ENCODE measurements around the gene SH3RF3.

The SH3RF3 gene

GRCh38 chr2:109368798-109369197, 239.8 kb downstream of the SH3RF3 start:
- no peak overlapping the region for H3K4me3 ChIP-seq (ENCODE audit: low read length)
- DNase-seq (ENCODE audit: low read depth): no peak
- TF ChIP-seq CTCF (IDR thresholded peaks at IDR 0.05; ENCODE audit: insufficient read depth, low read depth, low read length, missing control alignments): no peak

GRCh38 chr2:109369671-109370191, 240.7 kb downstream of the SH3RF3 start:
- no peak for TF ChIP-seq CTCF (IDR thresholded peaks at IDR 0.05; ENCODE audit: insufficient read depth, low read depth, low read length, missing control alignments)
- no peak overlapping the region for H3K4me3 ChIP-seq (ENCODE audit: low read length)
- DNase-seq (ENCODE audit: low read depth): no peak

- no peak overlapping the region for H3K4me3 ChIP-seq (ENCODE audit: low read length)
- no peak for TF ChIP-seq CTCF (IDR thresholded peaks at IDR 0.05; ENCODE audit: insufficient read depth, low read depth, low read length, missing control alignments)
- DNase-seq (ENCODE audit: low read depth): no peak
These were observed 241.5 kb downstream of the SH3RF3 start for GRCh38 chr2:109370399-109371035.

- no peak overlapping the region for H3K4me3 ChIP-seq (ENCODE audit: low read length)
- no peak for TF ChIP-seq CTCF (IDR thresholded peaks at IDR 0.05; ENCODE audit: insufficient read depth, low read depth, low read length, missing control alignments)
- DNase-seq (ENCODE audit: low read depth): no peak
These were observed 242.6 kb downstream of the SH3RF3 start for GRCh38 chr2:109371481-109372170.

GRCh38 chr2:109372171-109372568, 243.2 kb downstream of the SH3RF3 start:
- no peak for TF ChIP-seq CTCF (IDR thresholded peaks at IDR 0.05; ENCODE audit: insufficient read depth, low read depth, low read length, missing control alignments)
- no peak for DNase-seq (ENCODE audit: low read depth)
- H3K4me3 ChIP-seq (ENCODE audit: low read length): no peak overlapping the region

GRCh38 chr2:109372614-109373013, 243.6 kb downstream of the SH3RF3 start:
- TF ChIP-seq CTCF (IDR thresholded peaks at IDR 0.05; ENCODE audit: insufficient read depth, low read depth, low read length, missing control alignments): no peak
- DNase-seq (ENCODE audit: low read depth): no peak
- no peak overlapping the region for H3K4me3 ChIP-seq (ENCODE audit: low read length)
